NK-92 (cell line): ENCODE data around the gene PREX1.
"Not testable (repeated sequence)": the region's sequence is repeated elsewhere in the genome, so short reads cannot be mapped to it uniquely, and the experiment has no call there.

Experiments
- DNase-seq: peaks from one replicate; lab custom pipeline; 2025; ENCODE audit not compliant: unreplicated experiment; lab: John Stamatoyannopoulos, UW

Gene PREX1

GRCh38 chr20:48614593-48615274 is 213.1 kb downstream of the PREX1 start:
- no peak for DNase-seq

DNA sequence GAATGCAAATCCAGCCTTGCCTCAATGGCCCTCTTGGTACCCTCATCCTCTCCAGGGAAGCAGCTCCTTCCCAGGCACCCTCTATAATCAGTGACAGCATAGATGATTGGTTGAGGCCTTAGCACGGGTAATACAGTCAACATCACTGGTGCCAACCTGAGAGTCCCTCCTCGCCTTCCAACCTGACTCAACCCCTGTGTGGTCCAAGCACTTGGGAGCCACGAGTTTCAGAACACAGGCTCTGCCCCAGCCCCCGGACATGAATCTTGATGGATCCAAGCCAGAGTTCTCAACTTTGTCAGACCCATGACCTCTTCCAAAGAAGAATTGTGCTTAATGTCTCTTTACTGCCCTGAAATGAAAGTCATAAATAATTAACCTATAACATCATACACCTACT is 213.9 kb downstream of the PREX1 start:
- no peak for DNase-seq

DNA sequence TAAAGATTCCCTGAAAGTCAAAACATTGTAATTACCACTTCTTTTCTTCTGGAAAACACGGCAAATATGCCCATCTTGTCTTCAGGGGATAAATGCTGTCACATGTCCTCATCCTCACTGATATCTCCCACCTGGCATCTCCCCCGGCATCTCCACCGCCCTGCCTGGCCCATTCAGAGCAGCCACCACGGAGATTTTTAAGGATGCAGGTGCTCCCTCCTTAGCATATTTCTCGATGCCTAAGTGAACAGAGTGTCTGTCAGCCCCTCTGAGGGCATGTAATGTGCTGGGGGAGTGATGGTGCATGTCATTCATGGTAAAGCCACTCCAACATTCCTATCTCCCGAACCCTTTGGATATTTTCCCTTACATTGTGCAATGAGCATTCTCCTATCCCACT is 215.5 kb downstream of the PREX1 start:
- DNase-seq = no peak

DNA sequence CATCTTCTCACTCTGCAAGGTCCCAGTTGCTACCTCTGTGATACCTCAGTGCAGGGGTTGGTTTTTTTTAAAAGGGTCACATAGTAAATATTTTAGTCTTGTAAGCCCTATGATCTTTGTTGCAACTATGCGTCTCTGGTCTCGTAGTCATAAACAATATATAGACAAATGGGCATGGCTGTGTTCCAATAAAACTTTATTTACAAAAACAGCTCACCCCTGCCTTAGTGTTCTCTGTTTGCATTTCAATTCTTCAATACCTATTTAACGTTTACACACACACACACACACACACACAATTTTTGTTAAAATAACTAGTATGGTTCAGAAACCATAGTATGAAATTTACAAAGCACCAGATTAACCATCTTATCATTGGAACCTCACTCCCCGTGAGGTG is 216.8 kb downstream of the PREX1 start:
- no peak for DNase-seq

- DNase-seq = no peak
These were observed 218.3 kb downstream of the PREX1 start for GRCh38 chr20:48609491-48609978.

GRCh38 chr20:48608756-48609155 is 219.0 kb downstream of the PREX1 start:
- no peak for DNase-seq

DNA sequence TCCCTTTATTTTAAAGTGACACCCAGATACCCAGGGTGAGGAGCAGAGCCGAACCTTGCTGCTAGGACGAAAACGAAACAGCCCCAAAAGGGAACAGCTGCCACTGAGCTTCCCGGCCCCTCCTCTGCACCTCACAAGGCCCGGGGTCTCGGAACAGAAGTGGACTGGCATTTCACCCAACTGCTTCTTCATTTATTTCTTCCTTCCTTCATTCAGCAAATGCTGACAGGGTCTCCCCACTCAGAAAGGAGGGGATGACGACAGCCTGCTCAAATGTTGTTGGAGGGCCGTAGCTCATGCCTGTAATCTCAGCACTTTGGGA is 220.3 kb downstream of the PREX1 start:
- no peak for DNase-seq

DNA sequence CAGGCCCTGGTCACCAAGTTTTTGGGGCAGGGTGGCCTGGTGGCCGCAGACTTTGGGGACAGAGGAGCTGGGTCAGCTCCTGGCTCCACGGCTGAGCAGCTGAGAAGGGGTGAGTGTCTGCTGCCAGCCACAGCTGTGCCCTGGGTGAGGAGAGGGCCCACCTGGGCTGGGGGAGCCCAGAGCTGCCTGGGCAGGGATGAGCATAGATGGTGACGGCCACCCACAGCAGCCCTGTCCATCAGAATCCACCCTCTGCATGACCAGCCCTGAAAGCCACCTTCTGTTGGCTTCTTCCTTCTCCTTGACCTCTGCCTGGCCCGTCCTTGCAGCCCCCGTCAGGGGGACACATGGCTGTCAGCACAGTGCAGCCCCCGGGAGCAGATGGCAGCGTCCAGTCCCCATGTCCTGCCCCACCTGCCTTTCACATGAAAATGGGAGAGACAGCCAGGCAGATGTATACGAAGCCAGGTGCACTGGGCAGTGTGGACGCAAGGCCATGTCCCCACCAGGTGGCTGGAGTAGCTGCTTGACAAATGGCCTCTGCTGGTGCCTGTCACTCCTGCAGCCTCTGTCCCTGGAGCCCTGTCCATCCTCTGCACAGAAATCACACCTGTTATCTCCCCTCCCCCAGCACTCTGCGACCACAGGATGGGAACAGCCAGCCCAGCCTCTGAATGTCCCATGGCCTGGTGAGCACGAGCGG is 220.8 kb downstream of the PREX1 start:
- no peak for DNase-seq

GRCh38 chr20:48606172-48606840 is 221.5 kb downstream of the PREX1 start:
- DNase-seq = no peak

DNA sequence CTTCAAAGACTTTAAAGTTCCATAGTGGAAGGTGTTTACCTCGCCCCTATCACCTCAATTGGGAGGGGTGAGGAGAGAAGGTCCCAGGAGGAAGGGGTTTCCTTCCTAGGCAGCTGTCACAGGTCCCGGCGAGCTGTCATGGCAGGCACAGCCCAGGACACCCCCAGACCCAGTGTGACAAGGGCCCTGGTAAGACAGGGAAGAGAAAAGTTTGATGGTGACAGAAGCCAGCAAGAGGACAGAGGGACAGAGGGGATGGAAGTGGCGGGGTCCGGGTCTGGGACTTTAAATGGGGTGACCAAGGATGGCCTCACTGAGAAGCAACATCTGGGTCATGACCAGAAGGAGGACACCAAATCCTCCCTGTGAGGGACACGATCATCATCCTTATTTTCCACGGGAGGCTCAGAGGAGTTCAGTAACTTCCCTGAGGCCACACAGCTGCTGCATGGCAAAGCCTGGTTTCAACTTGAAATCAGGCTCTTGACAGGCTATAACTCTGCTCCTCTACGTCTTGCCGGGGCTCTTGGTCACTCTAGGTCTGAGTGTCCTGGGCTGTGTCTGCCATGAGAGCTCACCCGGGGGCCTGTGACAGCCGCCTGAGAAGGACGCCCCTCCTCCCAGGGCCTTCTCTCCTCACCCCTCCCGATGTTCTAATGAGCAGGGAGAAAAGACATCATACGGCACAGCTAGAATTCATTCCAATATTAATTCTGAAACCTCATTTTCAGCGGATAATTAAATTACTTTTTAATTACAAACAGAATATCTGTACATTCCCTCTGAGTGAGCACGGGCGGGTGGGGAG is 222.2 kb downstream of the PREX1 start:
- DNase-seq = no peak

DNA sequence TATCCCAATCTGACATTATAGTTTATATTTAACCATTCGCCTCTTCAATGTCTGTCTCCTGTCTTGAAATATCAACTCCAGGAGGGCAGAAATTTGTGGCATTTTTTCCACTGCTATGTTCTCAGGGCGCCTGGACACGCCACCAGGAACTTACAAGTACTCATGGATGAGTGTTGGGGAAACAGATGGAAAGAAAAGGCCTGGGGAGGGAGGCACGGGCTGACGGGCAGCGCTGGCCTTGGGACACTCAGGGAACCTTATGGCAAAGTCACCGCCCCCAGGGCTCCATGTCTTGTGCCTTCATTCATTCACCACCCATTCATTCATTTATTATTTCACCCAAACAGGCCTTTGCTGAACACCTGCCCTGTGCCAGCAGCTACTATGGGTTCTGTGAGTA is 222.9 kb downstream of the PREX1 start:
- DNase-seq = no peak

DNA sequence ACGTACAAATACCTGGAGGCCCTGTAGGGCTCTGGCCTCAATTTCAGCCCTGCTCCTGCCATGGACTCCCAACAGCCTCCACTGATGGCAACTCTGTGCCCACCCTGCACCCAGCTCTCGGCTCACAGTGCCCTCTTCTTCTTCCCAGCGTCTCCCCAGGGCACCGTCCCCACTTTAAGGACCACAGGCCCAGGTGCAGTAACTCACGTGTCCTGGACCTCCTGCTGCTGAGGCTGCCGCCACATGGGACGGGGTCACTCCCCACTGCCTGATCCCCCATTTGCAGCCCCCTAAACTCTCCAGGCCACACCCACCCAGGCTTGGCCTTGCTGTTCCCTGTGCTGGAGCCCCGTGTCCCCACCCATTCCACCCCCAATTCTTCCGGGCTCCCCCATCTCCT is 223.4 kb downstream of the PREX1 start:
- no peak for DNase-seq

DNA sequence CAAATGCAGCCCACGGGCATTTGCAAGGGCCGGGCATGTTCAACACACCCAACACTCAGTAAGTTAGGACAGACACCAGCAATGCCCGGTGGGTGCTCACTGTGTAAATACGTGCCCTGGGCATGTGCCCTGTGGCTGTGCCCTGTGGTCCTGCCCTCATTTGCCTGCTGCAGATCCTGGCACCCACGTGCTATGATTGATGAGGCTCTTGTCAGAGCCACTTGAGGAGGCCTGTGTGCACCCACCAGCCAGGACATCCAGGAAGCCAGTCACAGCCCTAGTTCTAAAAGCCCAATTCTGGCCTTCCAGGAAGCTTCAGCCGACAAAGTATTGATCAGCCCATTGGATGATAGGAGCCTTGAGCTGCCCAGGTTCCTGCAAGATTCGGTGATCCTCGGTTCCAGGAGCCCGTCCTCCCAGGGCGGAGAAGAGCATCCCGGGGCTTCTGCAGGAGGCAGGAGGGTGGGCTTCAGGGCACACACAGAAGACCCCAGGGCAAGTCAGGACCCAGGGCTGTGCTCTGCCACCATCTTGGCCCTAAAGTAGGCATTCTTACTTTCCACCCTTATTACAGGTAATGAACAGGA is 223.9 kb downstream of the PREX1 start:
- no peak for DNase-seq

DNA sequence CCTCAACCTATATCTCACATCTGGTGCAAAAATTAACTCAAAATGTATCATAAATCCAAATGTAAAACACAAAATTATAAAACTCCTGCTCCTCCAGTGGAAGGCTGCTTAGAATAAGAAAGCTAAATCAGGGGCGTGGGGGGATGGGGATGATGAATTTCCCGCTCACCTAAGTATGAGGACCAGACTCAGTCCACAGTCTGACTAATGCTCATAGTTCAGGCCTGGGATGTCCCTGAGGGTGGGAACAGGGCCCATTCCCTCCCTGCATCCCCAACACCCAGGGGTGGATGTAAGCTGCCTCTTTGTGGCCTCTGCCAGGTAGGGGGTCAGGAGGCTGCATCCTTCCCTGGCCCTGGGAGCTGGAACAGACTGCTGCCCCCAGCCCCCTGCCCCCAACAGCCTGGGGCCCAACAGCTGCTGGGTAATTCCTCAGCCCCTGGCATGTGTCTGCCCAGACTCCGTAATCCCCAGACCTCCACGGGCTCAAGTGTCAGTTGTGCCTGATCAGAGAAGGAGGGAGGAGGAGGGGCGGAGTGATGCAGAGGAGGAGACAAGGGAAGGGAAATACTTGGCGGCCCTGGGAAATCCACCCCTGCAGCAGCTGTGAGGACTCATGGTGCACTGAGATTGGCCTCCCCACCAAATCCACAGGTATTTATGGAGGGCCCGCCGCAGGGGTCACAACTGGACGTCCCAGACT is 224.5 kb downstream of the PREX1 start:
- no peak for DNase-seq

DNA sequence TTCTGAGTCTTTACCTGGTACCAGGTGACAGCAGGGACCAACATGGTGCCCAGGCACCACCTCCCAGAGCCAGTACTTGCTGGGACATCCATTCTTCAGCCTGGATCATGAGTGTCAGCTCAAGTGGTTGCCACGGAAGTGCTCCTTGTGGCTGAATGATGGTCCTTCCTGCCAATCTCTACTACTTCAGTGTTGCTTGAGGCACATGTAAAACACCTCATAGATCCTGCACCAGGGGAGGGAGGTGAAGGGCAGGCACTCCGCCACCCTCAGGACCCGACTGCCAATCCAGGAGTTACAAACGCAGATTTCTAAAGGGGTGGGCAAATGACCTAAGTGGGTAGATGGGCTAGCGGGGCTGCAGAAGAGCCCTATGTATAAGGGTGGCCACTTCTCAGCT is 226.0 kb downstream of the PREX1 start:
- DNase-seq = no peak

DNA sequence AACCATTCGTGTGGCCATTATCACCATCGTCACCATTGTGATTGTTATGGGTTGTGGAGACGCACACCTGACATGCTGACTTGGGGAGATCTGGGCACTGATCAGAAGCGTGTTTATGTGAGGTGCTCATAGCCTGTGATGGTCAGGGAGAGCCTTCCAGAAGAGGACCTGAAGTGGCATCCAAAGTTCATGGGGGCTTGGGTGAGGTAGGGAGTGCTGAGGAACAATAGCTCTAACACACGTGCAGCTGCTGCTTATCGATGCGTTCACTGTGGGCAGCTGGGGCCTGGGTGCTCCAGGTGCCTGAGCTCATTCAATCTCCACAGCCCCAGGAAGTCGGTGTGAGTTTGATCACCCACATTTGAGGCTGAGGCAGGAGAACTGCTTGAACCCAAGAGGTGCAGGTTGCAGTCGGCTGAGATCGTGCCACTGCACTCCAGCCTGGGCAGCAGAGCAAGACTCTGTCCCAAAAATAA is 227.3 kb downstream of the PREX1 start:
- DNase-seq = no peak

DNA sequence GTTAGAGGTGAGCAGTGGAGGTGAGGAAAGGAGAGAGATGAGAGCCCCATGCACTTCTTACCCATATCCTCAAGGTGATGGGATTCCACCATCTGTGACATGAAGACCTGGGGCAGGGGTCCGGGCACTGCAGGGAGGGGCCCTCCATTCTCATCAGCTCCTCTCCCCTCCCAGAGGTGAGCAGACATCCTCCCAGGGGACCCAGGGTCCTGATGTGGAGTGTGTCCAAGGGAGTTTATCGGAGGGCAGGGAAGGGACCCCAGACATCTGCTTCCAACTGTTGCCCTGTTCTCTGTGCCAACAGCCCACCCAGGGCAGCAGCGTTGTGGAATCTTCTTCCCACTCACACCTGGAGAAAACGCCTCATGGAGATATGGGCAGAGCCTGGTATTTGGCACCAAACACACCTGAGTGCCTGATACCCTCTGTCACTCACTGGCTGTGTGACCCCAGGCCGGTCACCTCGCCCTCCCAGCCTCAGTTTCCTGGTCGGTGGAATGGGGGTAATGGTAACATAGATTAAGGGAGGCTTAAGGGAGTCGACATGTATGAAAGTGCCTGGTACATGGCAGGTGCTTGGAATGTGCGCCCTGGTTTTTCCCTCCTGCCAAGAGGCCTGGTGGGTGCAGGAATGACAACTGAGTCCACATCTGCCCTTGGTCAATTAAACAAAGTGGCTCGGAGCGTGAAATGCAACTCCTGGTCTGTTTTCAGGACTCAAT is 227.9 kb downstream of the PREX1 start:
- no peak for DNase-seq

DNA sequence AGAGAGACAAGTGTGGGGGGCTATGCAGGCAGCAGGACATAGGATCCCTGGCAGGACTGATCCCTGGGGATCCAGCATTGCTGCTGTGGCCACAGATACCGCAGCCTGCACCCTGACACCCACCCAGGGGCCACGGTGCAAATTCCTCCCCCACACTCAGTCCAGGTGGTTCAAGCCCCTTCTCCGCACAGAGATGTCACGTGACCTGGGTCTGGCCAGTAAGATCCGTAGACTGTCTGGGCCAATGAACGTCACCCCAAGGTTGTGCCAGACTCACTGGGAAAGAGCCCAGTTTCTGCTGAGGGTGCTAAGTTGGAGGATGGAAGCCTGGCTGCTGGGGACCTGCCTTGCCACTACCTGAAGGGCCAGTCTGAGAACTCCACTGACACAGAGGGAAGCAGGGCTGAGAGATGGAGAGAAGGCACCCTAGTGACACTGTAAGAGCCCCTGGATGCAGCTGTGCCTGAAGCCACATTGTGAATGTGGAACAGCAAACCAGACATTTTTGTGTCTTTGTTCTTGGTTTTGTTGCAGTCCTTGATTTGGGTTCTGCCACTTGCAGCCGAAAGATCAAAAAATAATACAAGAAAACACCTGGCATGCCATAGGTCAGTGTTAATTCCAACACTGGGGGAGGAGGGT is 228.6 kb downstream of the PREX1 start:
- no peak for DNase-seq

DNA sequence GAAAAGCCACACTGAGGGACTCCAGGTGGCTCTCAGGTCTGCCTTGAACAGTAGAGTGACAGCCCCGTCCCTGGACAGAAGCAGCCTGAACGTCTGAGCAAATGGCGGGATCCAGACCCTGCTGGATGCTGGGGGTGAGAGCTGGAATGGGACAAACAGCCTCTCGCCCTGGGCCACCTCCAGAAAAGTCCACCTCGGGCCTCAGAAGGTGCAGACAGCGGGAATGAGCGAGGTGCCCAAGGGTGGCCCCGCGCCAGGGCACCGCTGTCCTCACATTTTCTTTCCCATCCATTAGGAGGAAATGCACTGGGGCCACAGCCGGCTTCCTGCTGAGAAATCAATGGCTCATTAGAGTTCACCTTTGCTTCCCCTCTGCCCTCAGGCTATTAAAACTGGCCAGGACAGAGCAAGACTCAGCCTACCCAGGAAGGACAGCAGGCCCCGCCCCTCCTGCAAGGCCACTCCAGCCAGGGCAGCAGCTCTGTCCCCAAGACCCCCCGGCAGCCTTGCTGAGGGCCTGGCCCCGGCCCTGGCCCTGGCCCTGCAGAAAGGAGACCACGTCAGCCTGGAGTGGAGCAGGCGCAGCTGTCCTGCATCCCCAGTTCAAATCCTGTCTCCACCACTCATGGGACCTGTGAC is 229.4 kb downstream of the PREX1 start:
- not testable (repeated sequence) for DNase-seq
